Natural killer cell (primary cell): Measurements from ENCODE around the gene MAST1. TPM values are rescaled to one million over a fixed set of nuclear protein-coding genes. Genes with fewer than 3 reads are reported as not detected.
A peak's percentile ranks its signal among the peaks of the same experiment; 100 is the strongest.

Experiments used
- ATAC-seq, 3 donors: fragments of 150-1000 bp in 2 of 3; fragments of 200-7000 bp in 1 of 3; cut with Tn5 transposase; 1 replicate in 1 of 3; 2 replicates in 2 of 3; pipeline ENCODE4 v1.10.0; 2021; ENCODE audit warnings: mild to moderate bottlenecking in 2 of 3, moderate library complexity in 2 of 3
- DNase-seq, 2 donors: peaks; one replicate each; pipeline versions ENCODE4 v3.0.0 to v3.0.0-alpha.2; 2013 to 2021; ENCODE audit warnings: mixed read lengths in 1 of 2
- H3K27ac ChIP-seq: one replicate; pipeline ENCODE4 v1.5.1; 2013; ENCODE audit warnings: mild to moderate bottlenecking, low read length
- H3K27me3 ChIP-seq: one replicate; pipeline ENCODE4 v1.6.1; 2013; ENCODE audit warnings: low read length; ENCODE audit not compliant: control insufficient read depth, insufficient read depth
- H3K36me3 ChIP-seq: one replicate; pipeline ENCODE4 v1.6.1; 2013; ENCODE audit warnings: low read length; ENCODE audit not compliant: control insufficient read depth, insufficient read depth
- H3K4me1 ChIP-seq: one replicate; pipeline ENCODE4 v1.6.1; 2013; ENCODE audit warnings: low read length; ENCODE audit not compliant: control insufficient read depth, insufficient read depth
- H3K4me3 ChIP-seq: one replicate; pipeline ENCODE4 v1.5.1; 2013; ENCODE audit warnings: low read length
- H3K9me3 ChIP-seq: one replicate; pipeline ENCODE4 v1.6.1; 2013; ENCODE audit warnings: low read length; ENCODE audit not compliant: control insufficient read depth, insufficient read depth
- H3K27ac Mint-ChIP-seq, 2 donors: one replicate each; pipeline ENCODE4 v1.8.0; 2022; ENCODE audit warnings: mild to moderate bottlenecking in 2 of 2, mixed read lengths in 2 of 2, moderate library complexity in 1 of 2
- H3K27me3 Mint-ChIP-seq, 2 donors: one replicate each; pipeline ENCODE4 v1.8.0; 2022; ENCODE audit warnings: low read depth in 2 of 2, mixed read lengths in 2 of 2
- H3K36me3 Mint-ChIP-seq: one replicate; pipeline ENCODE4 v1.8.0; 2022; ENCODE audit warnings: mixed read lengths
- H3K4me1 Mint-ChIP-seq, 2 donors: one replicate each; pipeline ENCODE4 v1.8.0; 2022; ENCODE audit warnings: mixed read lengths in 2 of 2
- H3K4me3 Mint-ChIP-seq: one replicate; pipeline ENCODE4 v1.8.0; 2022; ENCODE audit warnings: mild to moderate bottlenecking, moderate library complexity, mixed read lengths
- H3K9me3 Mint-ChIP-seq, 2 donors: one replicate each; pipeline ENCODE4 v1.8.0; 2022; ENCODE audit warnings: mixed read lengths in 2 of 2
- WGBS: methylation state at CpG from one replicate; pipeline ENCODE4 v1.1.7; 2013; ENCODE audit warnings: missing lambda C conversion rate; ENCODE audit not compliant: insufficient coverage; 5-methylcytosine and 5-hydroxymethylcytosine counted together
- intact Hi-C: fragments of 100-400 bp; cut with micrococcal nuclease; formaldehyde crosslinking; loops from one replicate; pipeline ENCODE4 v1.14.2; 2022
- total RNA-seq, 4 donors: library from RNA; stranded (reverse); fragments of 120-200 nt in 1 of 4; gene quantifications; one replicate each; pipeline versions ENCODE4 v1.2.3 to v1.2.4, GENCODE V29; 2013 to 2022
- TF ChIP-seq, protein P1 (sequence below): fragments of 200-600 bp; IDR thresholded peaks from one replicate; pipeline ENCODE4 v1.8.0; 2022; ENCODE audit warnings: antibody characterized with exemption

Gene MAST1
- total RNA-seq, 3 donors from 2014 or later (not counting 1 experiment from before 2014, with no cell fraction given) = 0.07 to 0.88 TPM; not detected in 1

DNA sequence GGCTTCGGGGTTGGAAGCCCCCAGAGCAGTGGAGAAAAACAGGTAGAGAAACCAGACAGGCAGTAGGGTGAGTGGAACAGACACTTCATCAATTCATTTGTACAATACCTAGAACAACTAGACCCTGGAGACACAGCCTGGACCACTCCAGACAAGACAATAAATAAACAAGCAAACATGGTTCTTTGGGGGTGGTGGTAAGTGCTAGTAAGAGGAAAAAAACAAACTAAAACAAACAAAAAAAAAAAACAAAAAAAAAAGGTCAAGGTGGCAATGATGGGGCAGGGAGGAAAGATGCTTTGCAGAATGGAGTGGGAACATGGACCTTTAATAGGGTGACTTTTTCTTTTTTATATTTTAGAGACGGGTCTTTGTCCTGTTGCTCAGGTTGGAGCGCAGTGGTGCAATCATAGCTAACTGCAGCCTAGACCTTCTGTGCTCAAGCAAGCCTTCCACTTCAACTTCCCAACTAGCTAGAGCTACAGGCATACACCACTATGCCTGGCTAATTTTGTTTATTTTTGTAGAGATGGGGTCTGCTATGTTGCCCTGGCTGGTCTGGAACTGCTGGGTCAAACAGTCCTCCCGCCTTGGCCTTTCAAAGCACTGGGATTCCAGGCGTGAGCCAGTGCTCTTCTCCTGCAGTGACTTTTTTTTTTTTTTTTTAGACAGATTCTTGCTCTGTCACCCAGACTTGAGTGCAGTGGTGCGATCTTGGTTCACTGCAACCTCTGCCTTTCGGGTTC, 43.9 kb upstream of the MAST1 start:
- Histone ChIP-seq H3K4me1 (peaks cover 36% of the 10 kb centered on the region), H3K4me3 (peak overlapping the region; percentile 95), H3K9me3 (no peaks in the 10 kb centered on the region), H3K27ac (peak overlapping the region; percentile 93), H3K27me3 (no peaks in the 10 kb centered on the region), H3K36me3 (no peaks in the 10 kb centered on the region)
- peak overlapping the region; percentile 75 for H3K4me3 Mint-ChIP-seq
- peaks cover 32 to 38% of the 10 kb centered on the region in 2 donors for H3K4me1 Mint-ChIP-seq
- DNase-seq (peak in 1 of 2 donors; percentile 62), ATAC-seq (no peak)
- TF ChIP-seq, protein P1, sequence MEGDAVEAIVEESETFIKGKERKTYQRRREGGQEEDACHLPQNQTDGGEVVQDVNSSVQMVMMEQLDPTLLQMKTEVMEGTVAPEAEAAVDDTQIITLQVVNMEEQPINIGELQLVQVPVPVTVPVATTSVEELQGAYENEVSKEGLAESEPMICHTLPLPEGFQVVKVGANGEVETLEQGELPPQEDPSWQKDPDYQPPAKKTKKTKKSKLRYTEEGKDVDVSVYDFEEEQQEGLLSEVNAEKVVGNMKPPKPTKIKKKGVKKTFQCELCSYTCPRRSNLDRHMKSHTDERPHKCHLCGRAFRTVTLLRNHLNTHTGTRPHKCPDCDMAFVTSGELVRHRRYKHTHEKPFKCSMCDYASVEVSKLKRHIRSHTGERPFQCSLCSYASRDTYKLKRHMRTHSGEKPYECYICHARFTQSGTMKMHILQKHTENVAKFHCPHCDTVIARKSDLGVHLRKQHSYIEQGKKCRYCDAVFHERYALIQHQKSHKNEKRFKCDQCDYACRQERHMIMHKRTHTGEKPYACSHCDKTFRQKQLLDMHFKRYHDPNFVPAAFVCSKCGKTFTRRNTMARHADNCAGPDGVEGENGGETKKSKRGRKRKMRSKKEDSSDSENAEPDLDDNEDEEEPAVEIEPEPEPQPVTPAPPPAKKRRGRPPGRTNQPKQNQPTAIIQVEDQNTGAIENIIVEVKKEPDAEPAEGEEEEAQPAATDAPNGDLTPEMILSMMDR = no peak
- WGBS = 74% methylated on average over 7 of the region's 7 CpGs
- intact Hi-C loops = loop anchor here (5.0 to 10.0 kb wide), 4 partner anchors 72 to 360 kb away; partner anchors contain the start of genes CALR, IER2, STX10 and TNPO2
- H3K9me3 Mint-ChIP-seq = no peaks in the 10 kb centered on the region
- H3K27ac Mint-ChIP-seq = peak overlapping the region; percentile 97 to 99
- no peaks in the 10 kb centered on the region for H3K27me3 Mint-ChIP-seq
- no peaks in the 10 kb centered on the region for H3K36me3 Mint-ChIP-seq

DNA sequence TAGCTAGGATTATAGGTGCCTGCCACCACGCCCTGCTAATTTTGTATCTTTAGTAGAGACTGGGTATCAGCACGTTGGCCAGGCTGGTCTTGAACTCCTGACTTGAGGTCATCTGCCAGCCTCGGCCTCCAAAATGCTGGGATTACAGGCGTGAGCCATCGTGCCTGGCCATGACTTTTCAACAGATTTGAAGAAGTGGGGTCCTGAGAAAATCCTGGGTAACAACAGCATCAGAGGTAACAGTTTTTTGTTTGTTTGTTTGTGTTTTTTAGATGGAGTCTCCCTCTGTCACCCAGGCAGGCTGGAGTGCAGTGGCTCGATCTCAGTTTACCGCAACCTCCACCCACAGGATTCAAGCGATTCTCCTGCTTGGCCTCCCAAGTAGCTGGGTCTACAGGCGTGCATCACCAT, 43.3 kb upstream of the MAST1 start:
- intact Hi-C loops = loop anchor here (5.0 to 10.0 kb wide), 4 partner anchors 73 to 360 kb away; partner anchors contain the start of genes CALR, IER2, STX10 and TNPO2
- H3K36me3 Mint-ChIP-seq = no peaks in the 10 kb centered on the region
- peaks cover 32 to 35% of the 10 kb centered on the region in 2 donors for H3K4me1 Mint-ChIP-seq
- no peak overlapping the region for H3K4me3 ChIP-seq
- H3K36me3 ChIP-seq = no peaks in the 10 kb centered on the region
- ATAC-seq = no peak
- H3K27ac ChIP-seq = no peak overlapping the region
- H3K9me3 ChIP-seq = no peaks in the 10 kb centered on the region
- H3K4me1 ChIP-seq = peaks cover 35% of the 10 kb centered on the region
- TF ChIP-seq, protein P1 = no peak
- H3K9me3 Mint-ChIP-seq = no peaks in the 10 kb centered on the region
- H3K27ac Mint-ChIP-seq = peak overlapping the region; percentile 97 to 99
- no peaks in the 10 kb centered on the region for H3K27me3 ChIP-seq
- peak overlapping the region; percentile 75 for H3K4me3 Mint-ChIP-seq
- peak in 1 of 2 donors; percentile 39 for DNase-seq
- no peaks in the 10 kb centered on the region for H3K27me3 Mint-ChIP-seq
- 93% methylated on average over 9 of the region's 9 CpGs for WGBS

GRCh38 chr19:12796146-12797071, 41.9 kb upstream of the MAST1 start:
- WGBS = 11% methylated on average over 17 of the region's 18 CpGs
- no peak overlapping the region for H3K4me3 ChIP-seq
- peaks cover 29% of the 10 kb centered on the region in 2 donors for H3K4me1 Mint-ChIP-seq

More at GRCh38 chr19:12796146-12797071, 41.9 kb upstream of the MAST1 start:
- Histone ChIP-seq H3K27ac (peak overlapping the region; percentile 27), H3K36me3 (no peaks in the 10 kb centered on the region), H3K27me3 (peaks cover 2% of the 10 kb centered on the region), H3K4me1 (peaks cover 37% of the 10 kb centered on the region), H3K9me3 (no peaks in the 10 kb centered on the region)
- ATAC-seq (peak in 1 of 3 donors; percentile 15), DNase-seq (peak; percentile 73 to 91)
- Mint-ChIP-seq H3K27me3 (peaks cover 0 to 7% of the 10 kb centered on the region in 2 donors), H3K36me3 (no peaks in the 10 kb centered on the region), H3K27ac (peak overlapping the region; percentile 77 to 97), H3K4me3 (peak overlapping the region; percentile 81), H3K9me3 (no peaks in the 10 kb centered on the region)
- intact Hi-C loops = loop anchor here (1.0 to 10.0 kb wide), 4 partner anchors 19 to 358 kb away; partner anchors contain the start of genes IER2 and STX10
- TF ChIP-seq, protein P1 = peak; percentile 82
